Suprapubic skin (tissue), 4 donors: ENCODE measurements around the gene GYG1. TPM values are rescaled to one million over a fixed set of nuclear protein-coding genes. Genes with fewer than 3 reads are reported as not detected.

ENCODE experiments used
- DNase-seq, 2 donors: peaks; one replicate each; pipeline ENCODE4 v3.0.0-alpha.2; 2019; ENCODE audit warnings: low spot score in 2 of 2
- H3K27ac ChIP-seq: fragments of 200-600 bp; sonication (generic); one replicate; pipeline ENCODE4 v1.5.1; 2019
- H3K27me3 ChIP-seq: fragments of 200-600 bp; sonication (generic); one replicate; pipeline ENCODE4 v1.5.1; 2019
- H3K36me3 ChIP-seq: fragments of 200-600 bp; sonication (generic); one replicate; pipeline ENCODE4 v1.5.1; 2019
- H3K4me1 ChIP-seq: fragments of 200-600 bp; sonication (generic); one replicate; pipeline ENCODE4 v1.5.1; 2019
- H3K4me3 ChIP-seq: fragments of 200-600 bp; sonication (generic); one replicate; pipeline ENCODE4 v1.5.1; 2019; ENCODE audit warnings: mild to moderate bottlenecking
- H3K9me3 ChIP-seq: fragments of 200-600 bp; sonication (generic); one replicate; pipeline ENCODE4 v1.5.1; 2019
- CTCF ChIP-seq, 2 donors: fragments of 200-600 bp in 1 of 2; fragments of 450-650 bp in 1 of 2; sonication (generic) in 1 of 2; IDR thresholded peaks; one replicate each; pipeline ENCODE4 v1.5.1; 2016 to 2019; ENCODE audit warnings: antibody characterized with exemption in 2 of 2, mild to moderate bottlenecking in 1 of 2, moderate library complexity in 1 of 2
- EP300 ChIP-seq: sonication (generic); formaldehyde crosslinking; IDR thresholded peaks from one replicate; pipeline ENCODE4 v1.6.1; 2017; ENCODE audit warnings: antibody characterized with exemption
- POLR2A ChIP-seq, 2 donors: fragments of 450-650 bp; IDR thresholded peaks; one replicate each; pipeline ENCODE4 v1.6.1; 2017; ENCODE audit warnings: antibody characterized with exemption in 2 of 2, mild to moderate bottlenecking in 2 of 2, moderate library complexity in 2 of 2
- POLR2AphosphoS5 ChIP-seq, 3 donors: sonication (generic); formaldehyde crosslinking; IDR thresholded peaks; one replicate each; pipeline ENCODE4 v1.6.1; 2017; ENCODE audit warnings: antibody characterized with exemption in 3 of 3
- WGBS: methylation state at CpG from one replicate; pipeline ENCODE4 v1.1.5; 2018; 5-methylcytosine and 5-hydroxymethylcytosine counted together
- total RNA-seq, 4 donors: library from RNA; depleted of rRNA; stranded (reverse); fragments of >200 nt; gene quantifications; one replicate each; pipeline ENCODE4 v1.1.0, GENCODE V29; 2016

The GYG1 gene
- total RNA-seq, 4 donors from 2014 or later: 9.3 to 17.5 (median 13.4) TPM

DNA sequence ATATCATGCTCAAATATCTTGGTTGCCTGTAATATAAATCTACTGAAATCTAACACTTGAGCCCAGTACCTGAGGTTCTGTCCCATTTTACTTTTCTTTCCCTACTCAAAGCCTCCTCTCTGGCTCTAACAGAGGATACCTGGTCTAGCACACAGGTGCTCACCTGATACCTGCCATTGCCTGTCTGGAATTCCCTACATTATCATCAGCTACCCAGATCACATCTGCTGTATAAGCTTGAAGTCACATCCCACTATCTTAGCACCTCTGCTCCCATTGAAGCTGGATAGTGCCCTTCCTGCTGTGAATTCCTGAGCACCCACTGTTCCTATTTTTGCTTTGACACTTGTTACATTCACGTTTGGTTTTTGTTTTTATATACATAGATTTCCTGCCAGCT lies 30.5 kb downstream of the GYG1 start:
- 45% methylated on average over 1 of the region's 1 CpG for WGBS
- no peaks in the 10 kb centered on the region for H3K27me3 ChIP-seq
- peaks cover 39% of the 10 kb centered on the region for H3K36me3 ChIP-seq
- H3K4me3 ChIP-seq: no peak overlapping the region
- DNase-seq: no peak
- H3K4me1 ChIP-seq: peaks cover 4% of the 10 kb centered on the region
- H3K27ac ChIP-seq: no peak overlapping the region
- no peak for TF ChIP-seq POLR2A (IDR thresholded peaks at IDR 0.05)
- no peak for TF ChIP-seq CTCF (IDR thresholded peaks at IDR 0.05)
- TF ChIP-seq EP300: no peak
- TF ChIP-seq POLR2AphosphoS5 (IDR thresholded peaks at IDR 0.05): no peak
- no peaks in the 10 kb centered on the region for H3K9me3 ChIP-seq

- DNase-seq: no peak
- Histone ChIP-seq H3K4me1 (no peaks in the 10 kb centered on the region), H3K27ac (no peak overlapping the region), H3K4me3 (no peak overlapping the region), H3K9me3 (no peaks in the 10 kb centered on the region), H3K36me3 (peaks cover 57% of the 10 kb centered on the region), H3K27me3 (no peaks in the 10 kb centered on the region)
- WGBS: 88% methylated on average over 3 of the region's 3 CpGs
- TF ChIP-seq CTCF (IDR thresholded peaks at IDR 0.05) (no peak), EP300 (no peak), POLR2AphosphoS5 (IDR thresholded peaks at IDR 0.05) (no peak), POLR2A (IDR thresholded peaks at IDR 0.05) (no peak)
Observed at GRCh38 chr3:149023951-149024350, 32.6 kb downstream of the GYG1 start.

GRCh38 chr3:149026718-149027117 lies 35.4 kb downstream of the GYG1 start:
- Histone ChIP-seq H3K36me3 (peaks cover 55% of the 10 kb centered on the region), H3K9me3 (no peaks in the 10 kb centered on the region), H3K27me3 (no peaks in the 10 kb centered on the region), H3K27ac (no peak overlapping the region), H3K4me1 (no peaks in the 10 kb centered on the region), H3K4me3 (no peak overlapping the region)
- TF ChIP-seq POLR2AphosphoS5 (IDR thresholded peaks at IDR 0.05) (no peak), POLR2A (IDR thresholded peaks at IDR 0.05) (no peak), CTCF (IDR thresholded peaks at IDR 0.05) (no peak), EP300 (no peak)
- no peak for DNase-seq
- 60% methylated on average over 4 of the region's 4 CpGs for WGBS

DNA sequence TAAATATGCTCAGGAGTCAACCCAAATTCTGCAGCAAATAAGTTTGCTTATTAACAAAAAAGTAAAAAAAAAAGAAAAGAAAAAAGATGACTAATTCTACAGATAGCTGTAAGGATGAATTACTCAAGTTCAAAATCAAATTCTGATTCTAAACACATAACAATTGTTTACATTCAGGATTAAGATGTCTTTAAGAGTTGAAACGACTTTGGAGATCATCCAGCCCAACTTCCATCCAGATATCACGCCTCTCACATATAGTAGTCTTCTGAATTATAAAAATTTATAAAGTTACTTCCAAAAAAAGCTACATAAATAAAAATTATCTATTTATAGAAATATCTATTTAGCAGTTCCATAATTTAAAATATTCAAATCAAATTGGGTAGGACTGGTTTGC lies 39.8 kb downstream of the GYG1 start:
- TF ChIP-seq POLR2A (IDR thresholded peaks at IDR 0.05) (no peak), EP300 (no peak), POLR2AphosphoS5 (IDR thresholded peaks at IDR 0.05) (no peak), CTCF (IDR thresholded peaks at IDR 0.05) (no peak)
- WGBS: 88% methylated on average over 2 of the region's 2 CpGs

DNA sequence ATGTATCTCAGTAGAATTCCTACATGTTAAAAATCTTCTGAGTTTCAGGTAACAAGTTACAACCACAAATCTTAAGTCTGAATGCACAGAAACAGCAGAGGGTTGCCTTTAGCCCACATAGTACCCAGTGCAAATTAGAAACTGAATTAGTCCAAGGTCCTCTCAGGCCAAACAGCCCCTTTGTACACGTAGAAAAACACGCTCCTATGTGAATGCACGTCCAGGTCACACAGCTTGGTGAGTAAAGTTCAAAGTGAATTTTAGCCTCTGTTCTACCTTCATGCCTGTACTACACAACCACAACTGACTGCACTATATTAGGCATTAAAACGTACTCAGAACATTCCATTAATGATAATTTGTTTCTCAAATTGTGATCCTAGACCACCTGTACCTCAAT lies 46.3 kb downstream of the GYG1 start:
- Histone ChIP-seq H3K4me3 (no peak overlapping the region), H3K9me3 (no peaks in the 10 kb centered on the region), H3K27ac (no peak overlapping the region), H3K36me3 (peaks cover 35% of the 10 kb centered on the region), H3K27me3 (no peaks in the 10 kb centered on the region), H3K4me1 (no peaks in the 10 kb centered on the region)
- no peak for DNase-seq
- 94% methylated on average over 4 of the region's 4 CpGs for WGBS
- TF ChIP-seq POLR2A (IDR thresholded peaks at IDR 0.05) (no peak), POLR2AphosphoS5 (IDR thresholded peaks at IDR 0.05) (no peak), CTCF (IDR thresholded peaks at IDR 0.05) (no peak)

More for the DNA sequence above, 39.8 kb downstream of the GYG1 start:
- Histone ChIP-seq H3K36me3 (peaks cover 37% of the 10 kb centered on the region), H3K9me3 (no peaks in the 10 kb centered on the region), H3K27ac (no peak overlapping the region), H3K4me3 (no peak overlapping the region), H3K4me1 (no peaks in the 10 kb centered on the region), H3K27me3 (no peaks in the 10 kb centered on the region)
- no peak for DNase-seq
